NCI-H510A (cell line): ENCODE data around the gene GAD1.

Experiments used
- DNase-seq: peaks from one replicate; lab custom pipeline; 2025; lab: John Stamatoyannopoulos, UW

Gene GAD1

DNA sequence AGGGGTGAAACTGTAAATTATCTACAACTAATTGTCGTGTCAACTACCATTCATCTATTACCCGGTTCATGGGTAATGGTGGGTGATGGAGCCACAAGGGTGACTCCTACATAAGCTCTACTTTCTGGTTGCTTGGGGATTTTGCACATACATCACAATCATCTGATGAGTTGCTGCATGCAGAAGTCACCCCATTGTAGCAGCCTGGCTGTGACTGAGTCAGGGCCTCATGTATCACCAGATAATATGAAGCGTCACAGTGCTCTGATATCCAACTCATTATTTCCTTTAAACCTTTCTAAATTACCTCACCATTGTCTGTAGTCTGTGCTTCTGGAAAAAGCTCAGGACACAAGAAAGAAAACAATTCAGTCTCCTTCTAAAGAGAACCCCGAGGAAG, 79.9 kb downstream of the GAD1 start:
- DNase-seq, result no peak

DNA sequence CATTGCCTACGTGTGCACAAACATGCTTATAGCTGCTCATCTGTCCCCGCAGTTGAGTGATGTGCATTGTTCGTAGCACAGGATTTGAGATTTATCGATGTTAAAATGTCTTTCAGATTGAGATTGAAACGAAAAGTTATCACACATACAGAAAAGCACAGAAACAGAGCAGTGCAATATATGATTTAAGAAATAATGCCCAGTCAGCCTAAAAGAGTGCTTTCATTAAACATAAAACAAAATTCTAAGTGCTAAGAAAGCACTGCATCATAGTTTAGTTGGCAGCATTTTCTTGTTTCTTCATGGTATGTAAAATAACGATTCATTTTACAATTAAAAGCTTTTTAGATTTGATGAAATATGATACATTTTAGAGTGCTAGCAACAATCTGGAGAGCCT, 80.4 kb downstream of the GAD1 start:
- DNase-seq, result no peak

DNA sequence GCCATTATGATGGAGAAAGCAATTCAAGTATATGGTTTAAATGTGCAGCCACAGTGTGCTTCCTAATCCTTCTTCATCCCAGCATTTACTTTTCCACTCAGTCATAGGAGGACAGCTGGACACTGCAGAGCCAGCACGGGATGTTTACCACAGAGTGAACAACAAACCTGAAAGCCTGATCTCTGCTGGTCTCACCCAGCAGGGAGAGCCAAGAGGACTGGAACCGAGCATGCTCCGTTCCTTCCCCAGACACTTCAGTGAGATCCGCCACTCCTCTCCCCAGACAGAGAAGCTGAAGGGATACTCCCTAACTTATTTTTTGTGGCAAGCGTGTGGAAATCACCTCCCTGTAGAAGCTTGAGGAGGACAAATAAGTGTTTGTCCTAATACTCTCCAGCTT, 89.2 kb downstream of the GAD1 start:
- DNase-seq, result no peak
